HepG2 (cell line): ENCODE data around the gene GPR156. TPM values are rescaled to one million over a fixed set of nuclear protein-coding genes. Genes with fewer than 3 reads are reported as not detected.

ENCODE experiments used
- ATAC-seq: fragments of 200-7000 bp; cut with Tn5 transposase; 3 replicates; pipeline ENCODE4 v1.9.1; 2020; ENCODE audit warnings: mild to moderate bottlenecking, moderate library complexity
- BruUV-seq: library from RNA; stranded (reverse); fragments of 400-500 nt; replicated peaks from 2 replicates; lab custom pipeline; 2021; lab: Mats Ljungman, UMichigan
- CTCF ChIA-PET: fragments of 300-600 bp; formaldehyde crosslinking; extraction: SDS; loops from one replicate; lab custom pipeline; 2021; ENCODE audit warnings: low total read pairs, inconsistent platforms, low intra/inter-chr PET ratio; lab: Yijun Ruan, JAX
- POLR2A ChIA-PET: fragments of 350-600 bp; sonication (Branson Sonifier 250); formaldehyde crosslinking; loops from one replicate; lab custom pipeline; 2020; ENCODE audit warnings: antibody characterized with exemption, inconsistent platforms; lab: Yijun Ruan, JAX
- DNase-seq: peaks from one replicate; pipeline ENCODE4 v3.0.0-alpha.2; 2015; ENCODE audit warnings: low spot score
- FAIRE-seq: peaks from 3 replicates; lab custom pipeline; 2011; peaks lifted over from hg19 to GRCh38; lab: Jason Lieb, UNC
- H2AFZ ChIP-seq: one replicate; pipeline ENCODE4 v1.6.1; 2011; ENCODE audit warnings: low read length, inconsistent platforms
- H3K27ac ChIP-seq: fragments of 300-600 bp; 3 replicates; pipeline ENCODE4 v1.8.0; 2011; ENCODE audit warnings: mixed run types, mild to moderate bottlenecking, mixed read lengths, low read length, inconsistent platforms; ENCODE audit not compliant: insufficient read depth; ENCODE audit errors: extremely low read length
- H3K27me3 ChIP-seq, 2 experiments: fragments of 200-600 bp in 1 of 2; 2 replicates in 1 of 2; 3 replicates in 1 of 2; pipeline versions ENCODE4 v1.6.0 to v1.8.0; 2011; ENCODE audit warnings: low read length in 2 of 2, mild to moderate bottlenecking in 2 of 2, moderate library complexity in 2 of 2, inconsistent platforms in 1 of 2; ENCODE audit not compliant: insufficient read depth in 2 of 2, control insufficient read depth in 1 of 2
- H3K36me3 ChIP-seq, 2 experiments: fragments of 200-600 bp in 1 of 2; replicated peaks in 1 of 2; 2 replicates in 1 of 2; 3 replicates in 1 of 2; pipeline versions ENCODE4 v1.5.1 to v1.8.0; 2011; ENCODE audit warnings: low read length in 2 of 2, inconsistent platforms in 1 of 2; ENCODE audit not compliant: insufficient read depth in 2 of 2, control insufficient read depth in 1 of 2
- H3K4me1 ChIP-seq: 2 replicates; pipeline ENCODE4 v1.5.1; 2012; ENCODE audit warnings: low read length, inconsistent platforms; ENCODE audit not compliant: insufficient read depth
- H3K4me2 ChIP-seq: 2 replicates; pipeline ENCODE4 v1.6.0; 2011; ENCODE audit warnings: low read depth, low read length, inconsistent platforms
- H3K4me3 ChIP-seq, 3 experiments: fragments of 200-600 bp in 1 of 3; sonication (generic), shearing (Covaris generic) in 1 of 3; replicated peaks in 1 of 3; 2 replicates each; pipeline ENCODE4 v1.5.1; 2011 to 2016; ENCODE audit warnings: low read length in 3 of 3, inconsistent platforms in 2 of 3, low read depth in 2 of 3, mild to moderate bottlenecking in 2 of 3, control low read depth in 1 of 3, mixed read lengths in 1 of 3; ENCODE audit not compliant: insufficient read depth in 1 of 3
- H3K79me2 ChIP-seq: one replicate; pipeline ENCODE4 v1.6.1; 2011; ENCODE audit warnings: low read length, inconsistent platforms; ENCODE audit not compliant: insufficient read depth
- H3K9ac ChIP-seq: 2 replicates; pipeline ENCODE4 v1.6.0; 2011; ENCODE audit warnings: mild to moderate bottlenecking, low read depth, low read length, inconsistent platforms; ENCODE audit not compliant: insufficient read depth
- H3K9me3 ChIP-seq: 2 replicates; pipeline ENCODE4 v1.5.1; 2012; ENCODE audit warnings: mild to moderate bottlenecking, low read length
- H4K20me1 ChIP-seq: 2 replicates; pipeline ENCODE4 v1.6.0; 2011; ENCODE audit warnings: inconsistent platforms, mild to moderate bottlenecking, low read length, moderate library complexity; ENCODE audit not compliant: insufficient read depth
- ELF4 ChIP-seq: sonication (generic); formaldehyde crosslinking; IDR thresholded peaks from 2 replicates; pipeline ENCODE4 v1.5.0; 2020; ENCODE audit warnings: missing genetic modification reagents, mild to moderate bottlenecking, moderate library complexity, borderline replicate concordance
- FOXK2 ChIP-seq: fragments of 450-650 bp; IDR thresholded peaks from 2 replicates; pipeline ENCODE4 v1.6.1; 2016
- MXD1 ChIP-seq: sonication (generic); formaldehyde crosslinking; IDR thresholded peaks from 2 replicates; pipeline ENCODE4 v1.4.0; 2020; ENCODE audit warnings: mild to moderate bottlenecking, missing genetic modification reagents
- NFYB ChIP-seq: sonication (generic); formaldehyde crosslinking; IDR thresholded peaks from 2 replicates; pipeline ENCODE4 v1.4.0; 2020; ENCODE audit warnings: missing genetic modification reagents
- PRPF4 ChIP-seq: fragments of 200-400 bp; formaldehyde crosslinking; IDR thresholded peaks from 2 replicates; pipeline ENCODE4 v1.6.1; 2016; ENCODE audit warnings: low read length, low read depth; ENCODE audit not compliant: poor library complexity, severe bottlenecking
- THAP11 ChIP-seq: IDR thresholded peaks from 2 replicates; pipeline ENCODE4 v1.6.1; 2016; ENCODE audit warnings: missing biosample characterization, missing genetic modification reagents
- ZFP1 ChIP-seq: IDR thresholded peaks from 2 replicates; pipeline ENCODE4 v1.6.1; 2016
- ZNF333 ChIP-seq: sonication (generic); formaldehyde crosslinking; IDR thresholded peaks from 2 replicates; pipeline ENCODE4 v1.4.0; 2020; ENCODE audit warnings: mild to moderate bottlenecking, missing genetic modification reagents, borderline replicate concordance
- ZNF430 ChIP-seq: sonication (generic); formaldehyde crosslinking; IDR thresholded peaks from 2 replicates; pipeline ENCODE4 v1.9.0; 2021; ENCODE audit warnings: mild to moderate bottlenecking, missing genetic modification reagents
- WGBS: methylation state at CpG from one replicate; pipeline ENCODE4 v1.1.6; 2017; ENCODE audit warnings: low lambda C conversion rate; 5-methylcytosine and 5-hydroxymethylcytosine counted together
- in situ Hi-C: cut with HindIII; loops from 2 replicates; pipeline ENCODE4 v1.10.0; 2017; ENCODE audit warnings: low pct_unique_long_range_greater_than_20kb; ENCODE audit not compliant: extremely low pct_ligation_motif_present
- intact Hi-C: fragments of 100-400 bp; cut with micrococcal nuclease; formaldehyde crosslinking; loops from one replicate; pipeline ENCODE4 v1.10.0; 2022; ENCODE audit not compliant: unreplicated experiment
- polyA plus RNA-seq, 8 experiments: library from polyadenylated mRNA; depleted of rRNA in 3 of 8; stranded (reverse) in 7 of 8; unstranded in 1 of 8; fragments of >200 nt; fragmentation: Illumina TruSeq in 4 of 8; extraction: Trizol in 4 of 8; gene quantifications; 2 replicates each; pipeline versions ENCODE4 v1.2.1 to v1.2.3, GENCODE V29; 2011 to 2016; ENCODE audit warnings: low read depth in 4 of 8, missing spikeins in 1 of 8, mixed read lengths in 1 of 8; ENCODE audit not compliant: insufficient read depth in 1 of 8
- total RNA-seq, 5 experiments: library from RNA; depleted of rRNA; stranded (reverse); fragments of >200 nt; fragmentation: Illumina TruSeq; extraction: Trizol; gene quantifications; 2 replicates each; pipeline ENCODE4 v1.2.3, GENCODE V29; 2016; ENCODE audit warnings: low read depth in 1 of 5
- TF ChIP-seq, protein P1 (sequence below): sonication (generic); formaldehyde crosslinking; IDR thresholded peaks from 2 replicates; pipeline ENCODE4 v1.4.0; 2020; ENCODE audit warnings: missing genetic modification reagents
- TF ChIP-seq, protein P2 (sequence below): sonication (generic); formaldehyde crosslinking; IDR thresholded peaks from 2 replicates; pipeline ENCODE4 v1.9.0; 2021; ENCODE audit warnings: mild to moderate bottlenecking, missing genetic modification reagents

The GPR156 gene
- total and polyA plus RNA-seq, 2 of the 13 experiments (the other 11 are each of a cell fraction or from before 2014, with no cell fraction given): not detected

GRCh38 chr3:120276767-120277166 is 8.3 kb downstream of the GPR156 start:
- no peak overlapping the region for H3K9ac ChIP-seq
- H4K20me1 ChIP-seq: no peaks in the 10 kb centered on the region
- BruUV-seq: no TSS peak
- peaks cover 2 to 7% of the 10 kb centered on the region in 2 experiments; a peak in 2 of 5 replicates for H3K27me3 ChIP-seq
- ChIA-PET CTCF (no interaction called here), POLR2A (no interaction called here)
- H3K4me3 ChIP-seq: no peak overlapping the region
- no peak overlapping the region for H3K27ac ChIP-seq
- FAIRE-seq: no peak
- no peaks in the 10 kb centered on the region for H3K79me2 ChIP-seq
- in situ Hi-C loops (no loop called here), intact Hi-C loops (no loop called here)
- H3K9me3 ChIP-seq: no peaks in the 10 kb centered on the region
- no peak overlapping the region for H3K4me2 ChIP-seq
- no peaks in the 10 kb centered on the region for H3K4me1 ChIP-seq
- no peak for ATAC-seq
- H3K36me3 ChIP-seq: no peaks in the 10 kb centered on the region
- H2AFZ ChIP-seq: no peak overlapping the region
- TF ChIP-seq PRPF4 (no peak), FOXK2 (no peak), THAP11 (CRISPR knock-in tag) (no peak), ZNF333 (CRISPR knock-in tag) (no peak), ZFP1 (CRISPR knock-in tag) (no peak), ZNF430 (no peak), NFYB (CRISPR knock-in tag) (no peak), MXD1 (CRISPR knock-in tag) (no peak), ELF4 (CRISPR knock-in tag) (no peak)
- TF ChIP-seq, protein P1, sequence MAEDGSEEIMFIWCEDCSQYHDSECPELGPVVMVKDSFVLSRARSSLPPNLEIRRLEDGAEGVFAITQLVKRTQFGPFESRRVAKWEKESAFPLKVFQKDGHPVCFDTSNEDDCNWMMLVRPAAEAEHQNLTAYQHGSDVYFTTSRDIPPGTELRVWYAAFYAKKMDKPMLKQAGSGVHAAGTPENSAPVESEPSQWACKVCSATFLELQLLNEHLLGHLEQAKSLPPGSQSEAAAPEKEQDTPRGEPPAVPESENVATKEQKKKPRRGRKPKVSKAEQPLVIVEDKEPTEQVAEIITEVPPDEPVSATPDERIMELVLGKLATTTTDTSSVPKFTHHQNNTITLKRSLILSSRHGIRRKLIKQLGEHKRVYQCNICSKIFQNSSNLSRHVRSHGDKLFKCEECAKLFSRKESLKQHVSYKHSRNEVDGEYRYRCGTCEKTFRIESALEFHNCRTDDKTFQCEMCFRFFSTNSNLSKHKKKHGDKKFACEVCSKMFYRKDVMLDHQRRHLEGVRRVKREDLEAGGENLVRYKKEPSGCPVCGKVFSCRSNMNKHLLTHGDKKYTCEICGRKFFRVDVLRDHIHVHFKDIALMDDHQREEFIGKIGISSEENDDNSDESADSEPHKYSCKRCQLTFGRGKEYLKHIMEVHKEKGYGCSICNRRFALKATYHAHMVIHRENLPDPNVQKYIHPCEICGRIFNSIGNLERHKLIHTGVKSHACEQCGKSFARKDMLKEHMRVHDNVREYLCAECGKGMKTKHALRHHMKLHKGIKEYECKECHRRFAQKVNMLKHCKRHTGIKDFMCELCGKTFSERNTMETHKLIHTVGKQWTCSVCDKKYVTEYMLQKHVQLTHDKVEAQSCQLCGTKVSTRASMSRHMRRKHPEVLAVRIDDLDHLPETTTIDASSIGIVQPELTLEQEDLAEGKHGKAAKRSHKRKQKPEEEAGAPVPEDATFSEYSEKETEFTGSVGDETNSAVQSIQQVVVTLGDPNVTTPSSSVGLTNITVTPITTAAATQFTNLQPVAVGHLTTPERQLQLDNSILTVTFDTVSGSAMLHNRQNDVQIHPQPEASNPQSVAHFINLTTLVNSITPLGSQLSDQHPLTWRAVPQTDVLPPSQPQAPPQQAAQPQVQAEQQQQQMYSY (CRISPR knock-in tag): no peak
- TF ChIP-seq, protein P2, sequence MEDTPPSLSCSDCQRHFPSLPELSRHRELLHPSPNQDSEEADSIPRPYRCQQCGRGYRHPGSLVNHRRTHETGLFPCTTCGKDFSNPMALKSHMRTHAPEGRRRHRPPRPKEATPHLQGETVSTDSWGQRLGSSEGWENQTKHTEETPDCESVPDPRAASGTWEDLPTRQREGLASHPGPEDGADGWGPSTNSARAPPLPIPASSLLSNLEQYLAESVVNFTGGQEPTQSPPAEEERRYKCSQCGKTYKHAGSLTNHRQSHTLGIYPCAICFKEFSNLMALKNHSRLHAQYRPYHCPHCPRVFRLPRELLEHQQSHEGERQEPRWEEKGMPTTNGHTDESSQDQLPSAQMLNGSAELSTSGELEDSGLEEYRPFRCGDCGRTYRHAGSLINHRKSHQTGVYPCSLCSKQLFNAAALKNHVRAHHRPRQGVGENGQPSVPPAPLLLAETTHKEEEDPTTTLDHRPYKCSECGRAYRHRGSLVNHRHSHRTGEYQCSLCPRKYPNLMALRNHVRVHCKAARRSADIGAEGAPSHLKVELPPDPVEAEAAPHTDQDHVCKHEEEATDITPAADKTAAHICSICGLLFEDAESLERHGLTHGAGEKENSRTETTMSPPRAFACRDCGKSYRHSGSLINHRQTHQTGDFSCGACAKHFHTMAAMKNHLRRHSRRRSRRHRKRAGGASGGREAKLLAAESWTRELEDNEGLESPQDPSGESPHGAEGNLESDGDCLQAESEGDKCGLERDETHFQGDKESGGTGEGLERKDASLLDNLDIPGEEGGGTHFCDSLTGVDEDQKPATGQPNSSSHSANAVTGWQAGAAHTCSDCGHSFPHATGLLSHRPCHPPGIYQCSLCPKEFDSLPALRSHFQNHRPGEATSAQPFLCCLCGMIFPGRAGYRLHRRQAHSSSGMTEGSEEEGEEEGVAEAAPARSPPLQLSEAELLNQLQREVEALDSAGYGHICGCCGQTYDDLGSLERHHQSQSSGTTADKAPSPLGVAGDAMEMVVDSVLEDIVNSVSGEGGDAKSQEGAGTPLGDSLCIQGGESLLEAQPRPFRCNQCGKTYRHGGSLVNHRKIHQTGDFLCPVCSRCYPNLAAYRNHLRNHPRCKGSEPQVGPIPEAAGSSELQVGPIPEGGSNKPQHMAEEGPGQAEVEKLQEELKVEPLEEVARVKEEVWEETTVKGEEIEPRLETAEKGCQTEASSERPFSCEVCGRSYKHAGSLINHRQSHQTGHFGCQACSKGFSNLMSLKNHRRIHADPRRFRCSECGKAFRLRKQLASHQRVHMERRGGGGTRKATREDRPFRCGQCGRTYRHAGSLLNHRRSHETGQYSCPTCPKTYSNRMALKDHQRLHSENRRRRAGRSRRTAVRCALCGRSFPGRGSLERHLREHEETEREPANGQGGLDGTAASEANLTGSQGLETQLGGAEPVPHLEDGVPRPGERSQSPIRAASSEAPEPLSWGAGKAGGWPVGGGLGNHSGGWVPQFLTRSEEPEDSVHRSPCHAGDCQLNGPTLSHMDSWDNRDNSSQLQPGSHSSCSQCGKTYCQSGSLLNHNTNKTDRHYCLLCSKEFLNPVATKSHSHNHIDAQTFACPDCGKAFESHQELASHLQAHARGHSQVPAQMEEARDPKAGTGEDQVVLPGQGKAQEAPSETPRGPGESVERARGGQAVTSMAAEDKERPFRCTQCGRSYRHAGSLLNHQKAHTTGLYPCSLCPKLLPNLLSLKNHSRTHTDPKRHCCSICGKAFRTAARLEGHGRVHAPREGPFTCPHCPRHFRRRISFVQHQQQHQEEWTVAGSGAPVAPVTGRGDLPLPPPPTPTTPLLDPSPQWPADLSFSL: no peak
- WGBS: 3% methylated on average over 2 of the region's 2 CpGs
- no peak for DNase-seq
